GM10266 (cell line): ENCODE measurements around the gene POLR1A.

ENCODE experiments used
- DNase-seq: peaks from one replicate; pipeline ENCODE4 v3.0.0; 2012; ENCODE audit errors: extremely low spot score
- TF ChIP-seq, protein P1 (sequence below): IDR thresholded peaks from 2 replicates; pipeline ENCODE4 v1.5.1; 2012; ENCODE audit warnings: mild to moderate bottlenecking, low read depth; ENCODE audit not compliant: control insufficient read depth, insufficient read depth; ENCODE audit errors: missing control alignments

POLR1A gene

DNA sequence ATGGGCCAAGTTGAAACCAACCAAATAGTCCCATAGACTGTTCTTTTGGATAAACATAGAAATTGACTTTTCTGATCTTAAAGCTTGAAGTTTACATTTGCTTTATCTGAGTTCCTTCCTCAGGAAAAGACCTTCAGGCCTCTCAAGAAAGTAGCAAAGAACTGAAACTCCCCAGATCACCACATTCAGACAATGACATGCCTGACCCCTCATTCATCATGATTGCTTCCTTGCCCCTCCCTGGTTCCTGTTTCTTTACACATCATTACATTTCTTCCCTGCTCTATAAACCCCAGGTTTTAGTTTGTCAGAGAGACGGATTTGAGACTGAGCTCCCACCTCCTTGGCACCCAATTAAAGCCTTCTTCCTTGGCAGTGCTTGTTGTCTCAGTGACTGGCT is 133.3 kb downstream of the POLR1A start:
- no peak for DNase-seq
- TF ChIP-seq, protein P1, sequence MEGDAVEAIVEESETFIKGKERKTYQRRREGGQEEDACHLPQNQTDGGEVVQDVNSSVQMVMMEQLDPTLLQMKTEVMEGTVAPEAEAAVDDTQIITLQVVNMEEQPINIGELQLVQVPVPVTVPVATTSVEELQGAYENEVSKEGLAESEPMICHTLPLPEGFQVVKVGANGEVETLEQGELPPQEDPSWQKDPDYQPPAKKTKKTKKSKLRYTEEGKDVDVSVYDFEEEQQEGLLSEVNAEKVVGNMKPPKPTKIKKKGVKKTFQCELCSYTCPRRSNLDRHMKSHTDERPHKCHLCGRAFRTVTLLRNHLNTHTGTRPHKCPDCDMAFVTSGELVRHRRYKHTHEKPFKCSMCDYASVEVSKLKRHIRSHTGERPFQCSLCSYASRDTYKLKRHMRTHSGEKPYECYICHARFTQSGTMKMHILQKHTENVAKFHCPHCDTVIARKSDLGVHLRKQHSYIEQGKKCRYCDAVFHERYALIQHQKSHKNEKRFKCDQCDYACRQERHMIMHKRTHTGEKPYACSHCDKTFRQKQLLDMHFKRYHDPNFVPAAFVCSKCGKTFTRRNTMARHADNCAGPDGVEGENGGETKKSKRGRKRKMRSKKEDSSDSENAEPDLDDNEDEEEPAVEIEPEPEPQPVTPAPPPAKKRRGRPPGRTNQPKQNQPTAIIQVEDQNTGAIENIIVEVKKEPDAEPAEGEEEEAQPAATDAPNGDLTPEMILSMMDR: no peak

GRCh38 chr2:85971366-85971765 is 134.3 kb downstream of the POLR1A start:
- TF ChIP-seq, protein P1: no peak
- no peak for DNase-seq
